CD14-positive monocyte (primary cell): ENCODE data around the gene ZNF423. TPM values are rescaled to one million over a fixed set of nuclear protein-coding genes. Genes with fewer than 3 reads are reported as not detected.

Experiments used
- DNase-seq, 3 donors: peaks; one replicate each; pipeline ENCODE4 v3.0.0-alpha.2; 2011 to 2022
- H2AFZ ChIP-seq: 2 replicates; pipeline ENCODE4 v1.6.0; 2012; ENCODE audit warnings: mild to moderate bottlenecking, low read depth, low read length, inconsistent platforms; ENCODE audit not compliant: insufficient read depth, poor library complexity, severe bottlenecking
- H3K27ac ChIP-seq, 2 donors: 1 replicate in 1 of 2; 2 replicates in 1 of 2; pipeline ENCODE4 v1.5.1; 2012 to 2013; ENCODE audit warnings: low read length in 2 of 2, control low read depth in 1 of 2, inconsistent platforms in 1 of 2, low read depth in 1 of 2, mild to moderate bottlenecking in 1 of 2
- H3K27me3 ChIP-seq, 2 donors: one replicate each; pipeline versions ENCODE4 v1.6.0 to v1.6.1; 2011 to 2013; ENCODE audit warnings: low read length in 2 of 2; ENCODE audit not compliant: control insufficient read depth in 2 of 2, insufficient read depth in 2 of 2
- H3K36me3 ChIP-seq, 2 donors: replicated peaks in 1 of 2; 1 replicate in 1 of 2; 2 replicates in 1 of 2; pipeline versions ENCODE4 v1.5.1 to v1.6.1; 2012 to 2013; ENCODE audit warnings: low read length in 2 of 2, control low read depth in 1 of 2, inconsistent platforms in 1 of 2, mild to moderate bottlenecking in 1 of 2; ENCODE audit not compliant: insufficient read depth in 2 of 2, control insufficient read depth in 1 of 2
- H3K4me1 ChIP-seq, 2 donors: 1 replicate in 1 of 2; 2 replicates in 1 of 2; pipeline versions ENCODE4 v1.5.1 to v1.6.1; 2012 to 2013; ENCODE audit warnings: low read length in 2 of 2, control low read depth in 1 of 2, inconsistent platforms in 1 of 2, mild to moderate bottlenecking in 1 of 2, moderate library complexity in 1 of 2; ENCODE audit not compliant: insufficient read depth in 2 of 2, control insufficient read depth in 1 of 2
- H3K4me2 ChIP-seq: replicated peaks from 2 replicates; pipeline ENCODE3; 2012; ENCODE audit warnings: low read length, moderate library complexity, mild to moderate bottlenecking; ENCODE audit not compliant: poor library complexity, severe bottlenecking; ENCODE audit errors: extremely low read depth
- H3K4me3 ChIP-seq, 3 experiments: fragments of 200-600 bp in 1 of 3; sonication (generic) in 1 of 3; replicated peaks in 1 of 3; 1 replicate in 2 of 3; 2 replicates in 1 of 3; pipeline ENCODE4 v1.5.1; 2011 to 2013; ENCODE audit warnings: low read length in 3 of 3, mild to moderate bottlenecking in 3 of 3, control low read depth in 2 of 3, low read depth in 2 of 3, inconsistent platforms in 1 of 3, moderate library complexity in 1 of 3
- H3K79me2 ChIP-seq: 2 replicates; pipeline ENCODE4 v1.6.0; 2012; ENCODE audit warnings: mild to moderate bottlenecking, control low read depth, inconsistent platforms, low read length, moderate library complexity; ENCODE audit not compliant: insufficient read depth
- H3K9ac ChIP-seq: 2 replicates; pipeline ENCODE4 v1.6.0; 2017; ENCODE audit warnings: low read length, mild to moderate bottlenecking; ENCODE audit not compliant: insufficient read depth, poor library complexity, severe bottlenecking
- H3K9me3 ChIP-seq, 2 donors: replicated peaks in 1 of 2; 1 replicate in 1 of 2; 2 replicates in 1 of 2; pipeline versions ENCODE4 v1.5.1 to v1.6.1; 2012 to 2013; ENCODE audit warnings: low read length in 2 of 2, control low read depth in 1 of 2; ENCODE audit not compliant: control insufficient read depth in 1 of 2, insufficient read depth in 1 of 2
- H4K20me1 ChIP-seq: 2 replicates; pipeline ENCODE4 v1.6.0; 2012; ENCODE audit warnings: mild to moderate bottlenecking, low read length, control low read depth, moderate library complexity; ENCODE audit not compliant: insufficient read depth
- H3K27ac Mint-ChIP-seq, 7 donors: one replicate each; pipeline ENCODE4 v1.8.0; 2020; ENCODE audit warnings: mild to moderate bottlenecking in 7 of 7, mixed read lengths in 7 of 7, moderate library complexity in 6 of 7, inconsistent platforms in 2 of 7
- H3K27me3 Mint-ChIP-seq, 3 donors: one replicate each; pipeline ENCODE4 v1.8.0; 2021 to 2022; ENCODE audit warnings: low read depth in 3 of 3, mild to moderate bottlenecking in 3 of 3, mixed read lengths in 3 of 3, moderate library complexity in 3 of 3, inconsistent platforms in 1 of 3
- H3K36me3 Mint-ChIP-seq, 2 donors: one replicate each; pipeline ENCODE4 v1.8.0; 2020; ENCODE audit warnings: mixed read lengths in 2 of 2, inconsistent platforms in 1 of 2, mild to moderate bottlenecking in 1 of 2
- H3K4me1 Mint-ChIP-seq: one replicate; pipeline ENCODE4 v1.8.0; 2020; ENCODE audit warnings: mild to moderate bottlenecking, mixed read lengths
- H3K4me3 Mint-ChIP-seq, 2 donors: one replicate each; pipeline ENCODE4 v1.8.0; 2020; ENCODE audit warnings: mild to moderate bottlenecking in 2 of 2, mixed read lengths in 2 of 2, moderate library complexity in 1 of 2
- H3K9me3 Mint-ChIP-seq, 7 donors: one replicate each; pipeline ENCODE4 v1.8.0; 2020 to 2022; ENCODE audit warnings: mixed read lengths in 7 of 7, mild to moderate bottlenecking in 6 of 7, moderate library complexity in 6 of 7, inconsistent platforms in 2 of 7
- WGBS: methylation state at CpG from one replicate; pipeline ENCODE4 v1.1.5; 2013; ENCODE audit warnings: missing lambda C conversion rate; ENCODE audit not compliant: insufficient coverage; 5-methylcytosine and 5-hydroxymethylcytosine counted together
- intact Hi-C, 2 donors: fragments of 100-400 bp; cut with micrococcal nuclease; formaldehyde crosslinking; loops; one replicate each; pipeline versions ENCODE4 v1.15.0 to v1.15.1; 2023
- polyA plus RNA-seq, 3 donors: library from polyadenylated mRNA; depleted of rRNA in 1 of 3; unstranded in 2 of 3; stranded (reverse) in 1 of 3; fragments of 300-500 nt in 2 of 3; fragments of >200 nt in 1 of 3; fragmentation: Illumina TruSeq in 2 of 3; gene quantifications; 1 replicate in 2 of 3; 2 replicates in 1 of 3; pipeline ENCODE4 v1.2.3, GENCODE V29; 2012 to 2021
- small RNA-seq: library from RNA; depleted of rRNA; stranded (forward); fragments of <200 nt; gene quantifications from one replicate; pipeline ENCODE3, GENCODE V24; 2012; ENCODE audit warnings: low read depth; ENCODE audit not compliant: insufficient read length
- TF ChIP-seq, protein P1 (sequence below): fragments of 200-600 bp; IDR thresholded peaks from one replicate; pipeline ENCODE4 v1.8.0; 2022; ENCODE audit warnings: antibody characterized with exemption, mild to moderate bottlenecking

The ZNF423 gene
- polyA plus RNA-seq, 3 donors: not detected

DNA sequence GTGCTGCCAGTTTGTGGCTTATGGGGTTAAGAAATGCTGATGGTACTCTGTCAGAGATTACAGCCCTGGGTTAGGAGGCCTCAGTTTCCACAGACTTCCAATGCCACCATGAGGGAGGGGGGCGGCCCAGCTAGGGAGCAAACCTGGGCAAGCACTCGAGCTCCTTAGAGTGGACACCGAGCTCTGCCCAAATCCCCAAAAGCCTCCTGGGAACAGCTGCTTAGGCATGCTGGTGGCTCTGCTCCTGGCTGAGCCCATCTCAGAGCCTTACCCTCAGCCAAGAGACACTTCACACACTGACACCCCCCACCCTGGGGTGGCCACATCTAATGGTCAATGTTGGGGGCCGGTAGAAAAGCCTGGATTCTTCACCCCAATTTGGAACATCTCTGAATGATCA lies 416.2 kb downstream of the ZNF423 start:
- DNase-seq: no peak
- Mint-ChIP-seq H3K27me3 (peaks cover 6 to 11% (median 6%) of the 10 kb centered on the region in 3 donors), H3K4me3 (no peak overlapping the region), H3K9me3 (no peaks in the 10 kb centered on the region), H3K27ac (no peak overlapping the region), H3K36me3 (no peaks in the 10 kb centered on the region), H3K4me1 (peaks cover 15% of the 10 kb centered on the region)
- Histone ChIP-seq H3K27ac (no peak overlapping the region), H3K4me1 (peaks cover 5 to 6% of the 10 kb centered on the region in 2 donors), H3K4me3 (no peak overlapping the region), H2AFZ (no peak overlapping the region), H3K79me2 (no peaks in the 10 kb centered on the region), H3K9me3 (no peaks in the 10 kb centered on the region), H3K27me3 (no peaks in the 10 kb centered on the region), H3K9ac (no peak overlapping the region), H3K36me3 (no peaks in the 10 kb centered on the region), H4K20me1 (no peaks in the 10 kb centered on the region), H3K4me2 (no peak overlapping the region)
- TF ChIP-seq, protein P1, sequence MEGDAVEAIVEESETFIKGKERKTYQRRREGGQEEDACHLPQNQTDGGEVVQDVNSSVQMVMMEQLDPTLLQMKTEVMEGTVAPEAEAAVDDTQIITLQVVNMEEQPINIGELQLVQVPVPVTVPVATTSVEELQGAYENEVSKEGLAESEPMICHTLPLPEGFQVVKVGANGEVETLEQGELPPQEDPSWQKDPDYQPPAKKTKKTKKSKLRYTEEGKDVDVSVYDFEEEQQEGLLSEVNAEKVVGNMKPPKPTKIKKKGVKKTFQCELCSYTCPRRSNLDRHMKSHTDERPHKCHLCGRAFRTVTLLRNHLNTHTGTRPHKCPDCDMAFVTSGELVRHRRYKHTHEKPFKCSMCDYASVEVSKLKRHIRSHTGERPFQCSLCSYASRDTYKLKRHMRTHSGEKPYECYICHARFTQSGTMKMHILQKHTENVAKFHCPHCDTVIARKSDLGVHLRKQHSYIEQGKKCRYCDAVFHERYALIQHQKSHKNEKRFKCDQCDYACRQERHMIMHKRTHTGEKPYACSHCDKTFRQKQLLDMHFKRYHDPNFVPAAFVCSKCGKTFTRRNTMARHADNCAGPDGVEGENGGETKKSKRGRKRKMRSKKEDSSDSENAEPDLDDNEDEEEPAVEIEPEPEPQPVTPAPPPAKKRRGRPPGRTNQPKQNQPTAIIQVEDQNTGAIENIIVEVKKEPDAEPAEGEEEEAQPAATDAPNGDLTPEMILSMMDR: no peak
- 95% methylated on average over 4 of the region's 4 CpGs for WGBS
- intact Hi-C loops: no loop called here

DNA sequence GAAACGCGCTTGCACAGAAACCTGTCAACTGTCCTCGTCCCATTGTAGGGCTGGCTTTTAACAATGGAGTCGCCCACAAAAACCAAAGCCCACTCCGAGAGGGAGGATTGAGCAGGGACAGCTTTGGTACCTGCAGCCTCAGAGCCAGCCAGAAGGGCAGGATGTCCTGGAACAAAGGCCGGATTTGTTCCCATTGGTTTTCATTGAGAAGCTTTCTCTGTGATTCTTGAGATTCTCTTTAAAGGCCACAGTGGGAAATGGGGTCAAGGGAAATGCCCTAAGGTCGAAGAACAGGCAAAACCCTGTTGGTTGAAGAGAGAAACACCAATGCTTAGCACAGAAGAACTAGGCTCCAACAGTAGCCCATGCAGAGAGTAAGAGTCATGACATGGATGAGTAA lies 416.9 kb downstream of the ZNF423 start:
- Mint-ChIP-seq H3K27ac (no peak overlapping the region), H3K36me3 (no peaks in the 10 kb centered on the region), H3K4me1 (peaks cover 15% of the 10 kb centered on the region), H3K27me3 (peaks cover 6 to 11% (median 6%) of the 10 kb centered on the region in 3 donors), H3K4me3 (no peak overlapping the region), H3K9me3 (no peaks in the 10 kb centered on the region)
- intact Hi-C loops: no loop called here
- TF ChIP-seq, protein P1: no peak
- no peaks in the 10 kb centered on the region for H3K36me3 ChIP-seq
- H3K4me3 ChIP-seq: no peak overlapping the region
- H3K27ac ChIP-seq: no peak overlapping the region
- no peak overlapping the region for H2AFZ ChIP-seq
- peaks cover 5 to 6% of the 10 kb centered on the region in 2 donors for H3K4me1 ChIP-seq
- no peaks in the 10 kb centered on the region for H3K9me3 ChIP-seq
- no peaks in the 10 kb centered on the region for H4K20me1 ChIP-seq
- no peaks in the 10 kb centered on the region for H3K79me2 ChIP-seq
- WGBS: 91% methylated on average over 6 of the region's 7 CpGs
- H3K27me3 ChIP-seq: no peaks in the 10 kb centered on the region
- no peak overlapping the region for H3K9ac ChIP-seq
- no peak for DNase-seq
- no peak overlapping the region for H3K4me2 ChIP-seq

Small RNA genes lying within 50 kb of the gene (small RNA-seq; reads per million reads assigned to genes)
- gene MRPS21P7 (not detected), gene MRPS21P8 (not detected)

Other genes starting within 250 kb of the ZNF423 start
- 10 to 100 TPM; 13.7 to 49.6 (median 19.3) TPM for gene CNEP1R1, start 169.1 kb upstream of the ZNF423 start, polyA plus RNA-seq
- 10 to 100 TPM; 10.4 to 40.6 (median 10.7) TPM for gene HEATR3, start 209.9 kb upstream of the ZNF423 start, polyA plus RNA-seq